HG03095 (cell line): Measurements from ENCODE around the gene LPCAT2.

ENCODE experiments used
- ATAC-seq: cut with Tn5 transposase; IDR thresholded peaks from one replicate; pipeline ENCODE4 v1.9.1; 2021; ENCODE audit warnings: moderate library complexity; ENCODE audit not compliant: unreplicated experiment

LPCAT2 gene

GRCh38 chr16:55501549-55502322, 7.1 kb upstream of the LPCAT2 start:
- ATAC-seq: no peak

DNA sequence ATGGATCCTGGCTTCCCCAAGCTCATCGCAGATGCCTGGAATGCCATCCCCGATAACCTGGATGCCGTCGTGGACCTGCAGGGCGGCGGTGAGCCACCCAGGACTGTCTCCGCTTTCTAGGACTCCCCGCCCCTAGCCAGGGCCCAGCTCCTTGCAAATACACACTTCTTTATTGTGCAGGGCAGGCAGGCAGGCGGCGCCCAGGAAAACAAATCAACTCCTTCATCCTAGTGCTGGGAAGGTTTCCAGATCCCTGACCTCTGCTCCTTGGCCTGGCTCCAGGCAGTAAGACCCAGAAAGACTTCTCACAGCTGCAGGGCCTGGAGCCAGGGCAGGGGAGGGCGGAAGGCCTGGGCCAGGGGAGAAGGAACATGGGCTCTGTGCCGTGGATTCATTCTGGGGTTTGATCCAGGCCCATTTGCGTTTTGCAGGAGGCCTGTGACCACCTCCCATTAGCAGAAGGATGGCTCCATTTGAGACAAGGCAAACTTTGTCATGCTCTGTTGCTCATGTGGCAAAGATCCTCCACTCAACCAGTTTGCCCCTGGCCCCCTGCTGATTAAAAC, 6.0 kb upstream of the LPCAT2 start:
- no peak for ATAC-seq

GRCh38 chr16:55503726-55504550, 4.9 kb upstream of the LPCAT2 start:
- ATAC-seq: no peak

GRCh38 chr16:55505333-55506015, 3.4 kb upstream of the LPCAT2 start:
- no peak for ATAC-seq

DNA sequence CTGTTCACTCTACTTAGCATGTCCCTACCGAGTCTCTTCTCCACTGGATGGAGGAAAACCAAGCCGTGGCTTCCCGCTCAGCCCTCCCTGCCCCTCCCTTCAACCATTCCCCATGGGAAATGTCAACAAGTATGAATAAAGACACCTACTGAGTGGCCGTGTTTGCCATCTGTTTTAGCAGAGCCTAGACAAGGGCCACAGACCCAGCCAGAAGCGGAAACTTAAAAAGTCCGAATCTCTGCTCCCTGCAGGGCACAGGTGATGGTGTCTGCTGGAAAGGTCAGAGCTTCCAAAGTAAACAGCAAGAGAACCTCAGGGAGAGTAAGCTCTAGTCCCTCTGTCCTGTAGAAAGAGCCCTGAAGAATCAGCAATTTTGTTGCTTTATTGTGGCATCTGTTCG, 2.8 kb upstream of the LPCAT2 start:
- no peak for ATAC-seq

DNA sequence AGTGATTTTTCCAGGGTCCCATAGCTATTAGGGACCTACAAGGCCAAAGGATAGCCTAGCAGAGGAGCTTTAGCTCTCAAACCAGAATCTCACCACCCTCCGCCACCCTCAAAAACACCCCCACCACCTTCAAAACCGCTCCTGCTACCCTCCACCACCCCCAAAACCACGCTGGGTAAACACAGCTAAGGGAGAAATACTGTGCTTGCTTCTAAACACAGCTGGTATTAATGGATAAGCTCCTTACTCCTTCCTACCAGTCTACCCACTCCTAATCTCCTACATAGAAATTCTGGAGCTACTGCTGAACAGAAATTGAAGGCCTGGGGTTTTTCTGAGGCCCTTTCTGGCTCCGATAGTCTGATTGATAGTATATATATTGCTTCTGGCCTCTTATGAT, 2.2 kb upstream of the LPCAT2 start:
- ATAC-seq: no peak

GRCh38 chr16:55508271-55508921, 476 bp upstream of the LPCAT2 start:
- ATAC-seq: no peak

- ATAC-seq: no peak
Observed at GRCh38 chr16:55510185-55510805, 1.4 kb downstream of the LPCAT2 start.

GRCh38 chr16:55512941-55513340, 4.1 kb downstream of the LPCAT2 start:
- no peak for ATAC-seq

DNA sequence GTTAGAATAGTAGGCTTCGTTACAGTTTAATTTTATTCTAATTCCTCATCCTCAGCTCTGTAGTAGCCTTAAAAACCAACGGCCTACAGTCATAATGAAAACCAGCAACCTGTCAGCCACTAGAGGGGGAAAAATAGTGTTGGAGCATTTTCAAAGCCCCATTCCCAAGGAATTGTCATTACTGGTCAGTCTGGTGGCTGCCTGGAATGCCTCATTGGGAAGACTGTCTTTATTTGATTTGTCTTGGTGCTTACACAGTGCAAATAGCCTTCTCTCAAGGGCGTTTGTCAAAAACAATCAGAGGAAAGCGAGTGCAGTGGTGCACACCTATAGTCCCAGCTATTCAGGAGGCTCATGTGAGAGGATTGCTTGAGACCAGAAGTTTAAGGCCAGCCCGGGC, 4.7 kb downstream of the LPCAT2 start:
- no peak for ATAC-seq

- ATAC-seq: no peak
Observed at GRCh38 chr16:55515111-55515510, 6.2 kb downstream of the LPCAT2 start.

DNA sequence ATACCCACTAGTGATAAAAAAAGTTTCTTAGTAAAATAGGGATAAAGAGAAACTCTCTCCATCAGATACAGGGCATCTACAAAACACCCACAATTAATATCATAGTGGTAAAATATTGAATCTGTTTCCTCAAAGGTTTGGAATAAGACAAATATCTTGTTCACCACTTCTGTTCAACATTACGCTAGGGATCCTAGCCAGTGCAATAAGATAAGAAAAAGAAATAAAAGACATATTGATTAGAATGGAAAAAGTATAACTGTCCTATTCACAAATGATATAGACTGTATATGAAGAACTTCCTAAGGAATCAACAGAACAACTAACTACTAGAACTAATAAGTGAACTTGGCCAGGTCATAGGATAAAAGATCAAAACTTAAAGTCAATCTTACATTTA, 12.9 kb downstream of the LPCAT2 start:
- ATAC-seq: no peak

DNA sequence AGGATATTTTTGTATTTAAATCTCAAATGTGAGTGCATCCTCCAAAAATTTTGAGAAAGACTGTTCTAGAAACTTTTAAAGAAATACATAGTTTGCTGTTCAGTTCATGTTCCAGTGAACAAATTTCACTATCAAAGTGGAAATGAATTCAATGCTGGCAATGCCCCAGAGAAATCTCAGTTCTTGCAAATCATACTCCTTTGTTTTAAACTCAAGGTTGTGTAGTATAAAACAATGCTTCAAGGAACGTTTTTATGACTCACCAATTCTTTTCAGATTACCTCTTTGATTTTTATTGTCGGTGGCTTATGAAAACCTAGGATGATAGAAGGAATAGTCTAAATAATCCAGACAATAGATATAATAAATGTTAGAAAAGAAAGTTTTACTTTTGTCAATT, 17.6 kb downstream of the LPCAT2 start:
- ATAC-seq: no peak

DNA sequence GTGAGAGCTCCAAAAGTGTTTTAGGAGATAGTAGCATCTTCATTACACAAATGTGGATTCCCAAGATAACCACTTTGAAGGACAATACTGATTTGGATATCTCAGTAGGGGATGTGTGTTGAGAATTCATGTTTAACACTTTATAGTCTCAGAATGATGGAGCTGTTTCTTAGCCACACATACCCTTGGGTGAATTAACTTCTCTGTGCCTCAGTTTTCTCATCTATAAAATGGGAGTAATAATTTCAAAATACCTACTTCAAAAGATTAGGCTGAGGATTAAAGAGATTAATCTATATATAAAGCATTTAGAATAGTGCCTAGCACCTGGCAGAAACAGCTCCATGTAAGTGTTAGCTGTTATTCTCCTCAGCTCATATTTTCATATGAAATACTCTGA, 19.0 kb downstream of the LPCAT2 start:
- no peak for ATAC-seq

DNA sequence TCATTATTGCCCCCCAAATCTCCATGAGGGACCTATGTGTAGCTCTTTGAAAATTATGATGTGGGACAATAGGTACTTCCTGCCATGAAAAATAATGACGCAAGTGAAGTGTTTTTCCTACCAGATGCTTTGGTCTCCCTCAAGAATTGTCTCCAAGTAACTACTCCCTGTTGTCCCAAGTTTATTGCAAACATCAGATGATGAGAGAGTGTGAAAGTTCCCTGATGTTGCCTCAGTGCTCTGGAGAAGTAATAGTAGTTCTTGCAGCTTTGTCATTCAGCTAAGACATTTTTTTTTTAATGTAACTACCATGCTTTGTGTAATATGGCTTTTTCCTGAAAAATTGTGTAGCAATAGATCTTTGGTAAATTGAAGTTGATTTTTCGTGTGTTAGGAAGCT, 20.1 kb downstream of the LPCAT2 start:
- ATAC-seq: no peak

DNA sequence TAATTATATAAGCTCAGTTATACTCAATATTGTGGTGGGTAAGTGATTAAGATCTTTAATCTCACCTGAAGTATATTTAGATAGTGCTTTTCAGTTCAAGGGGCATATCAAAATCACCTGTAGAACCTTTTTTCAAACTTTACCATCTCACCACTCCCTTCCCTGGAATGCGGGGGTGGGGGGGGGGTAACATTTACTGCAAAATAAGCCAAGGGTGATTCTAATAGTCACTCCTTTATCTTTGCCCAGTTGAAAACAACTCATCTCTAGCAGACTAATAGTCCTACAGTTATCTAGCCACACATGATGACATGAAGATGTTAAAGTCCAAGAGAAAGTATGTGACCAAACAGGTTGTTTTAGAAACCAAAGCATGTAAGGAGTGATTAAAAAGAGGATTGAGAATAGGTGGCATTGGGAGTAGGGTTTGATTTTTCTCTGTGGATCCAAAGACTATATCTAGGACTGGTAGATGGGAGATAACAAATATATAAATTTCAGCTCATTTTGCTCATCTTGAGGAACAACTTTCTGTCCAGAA, 21.5 kb downstream of the LPCAT2 start:
- ATAC-seq: no peak

GRCh38 chr16:55532227-55532626, 23.4 kb downstream of the LPCAT2 start:
- no peak for ATAC-seq

- no peak for ATAC-seq
Observed at GRCh38 chr16:55534756-55535155, 25.9 kb downstream of the LPCAT2 start.

GRCh38 chr16:55539049-55539448, 30.2 kb downstream of the LPCAT2 start:
- no peak for ATAC-seq

DNA sequence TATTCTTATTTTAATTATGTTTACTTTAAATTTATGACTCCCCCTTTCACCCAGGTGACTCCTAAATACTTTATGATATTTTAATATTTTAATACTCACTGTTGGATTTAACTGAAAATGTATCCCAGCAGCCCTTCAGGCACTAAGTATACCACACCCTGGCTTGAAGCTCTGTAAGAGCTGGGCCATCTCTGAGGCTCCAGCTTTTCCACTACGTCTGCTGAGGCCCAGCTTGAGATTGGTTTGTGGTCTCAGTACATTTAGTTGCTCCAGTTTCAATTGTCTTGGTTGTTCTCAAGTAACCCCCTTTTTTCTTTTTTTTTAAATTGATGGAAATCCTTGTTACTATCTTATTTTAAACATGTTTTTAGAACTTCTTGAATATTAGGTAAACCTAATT, 30.6 kb downstream of the LPCAT2 start:
- no peak for ATAC-seq
